HAP-1 (cell line): ENCODE results near the gene HSPA1A.

Experiments
- DNase-seq, 2 experiments: peaks; one replicate each; pipeline ENCODE4 v3.0.0-alpha.2; 2016 to 2020; ENCODE audit warnings: low spot score in 2 of 2
- H3K27me3 ChIP-seq: fragments of 250-450 bp; sonication (Bioruptor Pico); 2 replicates; pipeline ENCODE4 v1.5.1; 2020; ENCODE audit warnings: low read depth, mild to moderate bottlenecking, moderate library complexity
- H3K36me3 ChIP-seq: fragments of 250-450 bp; sonication (Bioruptor Pico); replicated peaks from 2 replicates; pipeline ENCODE4 v1.5.1; 2020; ENCODE audit warnings: mild to moderate bottlenecking
- H3K4me1 ChIP-seq: fragments of 250-450 bp; sonication (Bioruptor Pico); 2 replicates; pipeline ENCODE4 v1.5.1; 2020; ENCODE audit warnings: mild to moderate bottlenecking
- H3K4me3 ChIP-seq: fragments of 250-450 bp; sonication (Bioruptor Pico); 2 replicates; pipeline ENCODE4 v1.5.1; 2020; ENCODE audit warnings: mild to moderate bottlenecking, moderate library complexity
- H3K9me3 ChIP-seq: fragments of 250-450 bp; sonication (Bioruptor Pico); 2 replicates; pipeline ENCODE4 v1.5.1; 2020; ENCODE audit warnings: mild to moderate bottlenecking, moderate library complexity
- in situ Hi-C: fragments of 300-500 bp; cut with MboI; formaldehyde crosslinking; loops from 3 replicates; pipeline ENCODE4 v1.14.3; 2020; ENCODE audit warnings: low sequenced_read_pairs, inconsistent platforms, mixed read lengths

The HSPA1A gene

DNA sequence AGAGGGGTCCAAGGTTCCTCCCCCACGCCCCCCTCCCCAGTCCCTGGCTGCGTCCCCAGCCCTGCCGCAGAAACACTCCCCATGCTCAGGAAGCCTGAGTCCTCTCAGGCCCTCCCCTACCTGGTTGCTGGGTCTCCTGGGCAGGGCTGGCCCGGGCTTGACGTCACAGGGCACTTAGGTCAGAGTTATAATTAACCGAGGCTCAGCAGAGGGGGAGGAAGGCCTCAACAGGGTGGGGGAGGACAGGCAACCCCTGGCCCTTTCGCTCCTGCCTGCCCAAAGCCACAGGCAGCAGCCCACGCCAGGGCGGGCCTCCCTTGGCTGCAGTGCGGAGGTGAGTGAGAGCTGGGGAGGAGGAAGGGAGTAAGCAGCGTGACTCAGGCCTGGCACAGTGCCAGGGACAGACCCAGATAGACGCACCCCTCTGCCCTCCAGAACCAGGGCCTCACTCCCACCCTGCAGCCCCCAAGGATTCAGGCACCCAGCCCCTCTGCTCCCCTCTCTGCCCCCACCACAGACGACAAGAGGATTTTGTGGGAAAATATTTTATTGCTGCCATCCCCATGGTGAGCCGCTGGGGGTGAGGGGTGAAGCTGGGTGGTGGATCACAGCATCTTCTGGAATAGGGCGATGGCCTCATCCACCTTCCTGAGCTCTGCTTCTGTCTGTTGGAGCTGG lies 38.2 kb upstream of the HSPA1A start, which contains the start of gene VWA7:
TSS of gene VWA7 (minus strand) at position 340 of the 678 bp plus-strand sequence. CDS start 549 bp downstream, outside the sequence.
- Histone ChIP-seq H3K36me3 (peaks cover 45% of the 10 kb centered on the region), H3K4me3 (no peak within 1 kb of the TSS), H3K9me3 (no peaks in the 10 kb centered on the region), H3K4me1 (peaks cover 6% of the 10 kb centered on the region), H3K27me3 (no peaks in the 10 kb centered on the region)
- DNase-seq, result peak; percentile 26 to 63
- in situ Hi-C loops, result no loop called here

DNA sequence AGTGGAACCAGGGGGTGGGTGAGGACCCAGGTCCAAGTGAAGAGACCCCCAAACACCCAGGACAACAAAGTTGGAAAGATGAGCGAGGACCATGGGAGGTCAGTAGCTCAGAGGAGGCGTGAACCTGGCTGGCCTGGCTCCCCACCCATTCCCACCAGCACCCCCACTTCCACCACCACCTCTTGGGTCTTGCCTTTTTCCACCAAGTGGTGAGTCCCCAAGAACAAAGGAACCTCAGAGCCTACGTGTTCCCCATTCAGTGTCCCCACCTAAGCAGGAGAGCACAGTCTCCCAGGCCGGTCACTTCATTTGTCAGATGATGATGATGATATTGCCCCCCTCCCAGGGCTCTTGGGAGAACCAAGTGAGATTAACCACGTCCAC lies 37.7 kb upstream of the HSPA1A start:
- in situ Hi-C loops, result no loop called here
- H3K4me1 ChIP-seq, result peaks cover 6% of the 10 kb centered on the region
- H3K36me3 ChIP-seq, result peaks cover 50% of the 10 kb centered on the region
- H3K27me3 ChIP-seq, result no peaks in the 10 kb centered on the region
- H3K4me3 ChIP-seq, result no peak overlapping the region
- no peaks in the 10 kb centered on the region for H3K9me3 ChIP-seq
- DNase-seq, result no peak

DNA sequence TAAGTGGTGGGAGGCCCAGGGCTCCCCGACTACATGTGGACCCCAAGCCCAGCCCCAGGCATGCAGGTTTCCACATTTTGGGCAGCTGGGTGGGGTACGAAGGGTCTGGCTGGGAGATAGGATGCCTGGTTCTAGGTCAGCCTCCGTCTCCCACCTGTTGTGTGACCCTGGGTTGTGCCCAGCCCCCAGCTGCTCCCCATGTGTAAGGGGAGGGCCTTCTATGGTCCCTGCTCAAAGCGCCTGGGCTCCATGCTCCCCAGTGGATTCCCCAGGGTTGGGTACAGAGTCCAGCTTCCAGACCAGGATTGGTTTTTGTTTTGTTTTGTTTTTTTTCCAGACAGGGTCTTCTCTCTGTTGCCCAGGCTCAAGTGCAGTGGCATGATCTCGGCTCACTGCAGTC lies 37.1 kb upstream of the HSPA1A start:
- DNase-seq, result no peak
- in situ Hi-C loops, result no loop called here
- Histone ChIP-seq H3K9me3 (no peaks in the 10 kb centered on the region), H3K36me3 (peaks cover 55% of the 10 kb centered on the region), H3K4me3 (no peak overlapping the region), H3K4me1 (peaks cover 6% of the 10 kb centered on the region), H3K27me3 (no peaks in the 10 kb centered on the region)

DNA sequence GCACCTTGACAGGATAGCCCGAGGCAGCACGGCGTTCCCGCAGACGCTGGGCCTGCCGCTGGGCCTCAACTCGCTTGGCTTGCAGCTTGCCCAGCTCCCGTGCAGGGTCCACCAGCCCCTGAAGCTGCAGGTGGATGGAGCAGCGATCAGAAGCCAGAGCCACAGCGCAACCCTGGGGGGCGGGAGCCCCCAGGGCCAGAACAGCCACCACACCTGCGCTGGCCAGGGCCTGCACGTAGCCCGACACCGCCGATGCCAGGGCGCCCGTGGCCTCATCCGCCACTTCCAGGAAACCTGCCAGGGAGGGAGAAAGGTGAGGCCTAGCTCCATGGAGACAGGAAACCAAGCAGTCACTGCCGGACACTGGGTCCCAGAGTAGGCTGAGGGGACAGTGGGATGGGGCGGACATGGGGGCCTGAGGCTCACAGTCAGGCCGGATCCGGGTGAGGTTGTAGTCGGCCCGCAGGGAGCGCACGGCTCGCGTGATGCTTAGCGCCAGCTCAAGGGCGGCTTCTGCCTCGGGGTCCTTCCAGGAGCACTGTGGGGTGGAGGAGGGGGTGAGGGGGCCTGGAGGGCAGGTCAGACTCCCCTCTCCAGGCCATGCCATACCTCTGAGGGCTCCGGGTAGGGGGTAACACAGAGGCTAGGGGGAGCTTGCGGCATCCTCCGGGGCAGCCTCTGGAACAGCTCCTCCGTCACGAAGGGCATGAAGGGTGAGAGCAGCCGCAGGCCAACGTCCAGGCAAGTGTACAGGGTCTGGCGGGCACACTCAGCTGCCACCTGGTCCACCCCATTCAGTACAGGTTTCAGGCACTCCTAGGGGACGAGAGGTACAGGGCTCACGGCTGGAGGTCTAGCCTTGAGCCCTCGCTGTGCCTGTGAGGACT lies 36.1 kb upstream of the HSPA1A start:
- H3K4me1 ChIP-seq, result peaks cover 6% of the 10 kb centered on the region
- H3K9me3 ChIP-seq, result no peaks in the 10 kb centered on the region
- in situ Hi-C loops, result no loop called here
- no peak for DNase-seq
- H3K27me3 ChIP-seq, result no peaks in the 10 kb centered on the region
- H3K36me3 ChIP-seq, result peaks cover 66% of the 10 kb centered on the region
- H3K4me3 ChIP-seq, result no peak overlapping the region

GRCh38 chr6:31779908-31780307 lies 35.4 kb upstream of the HSPA1A start:
- Histone ChIP-seq H3K4me3 (no peak overlapping the region), H3K36me3 (peaks cover 72% of the 10 kb centered on the region), H3K27me3 (no peaks in the 10 kb centered on the region), H3K9me3 (no peaks in the 10 kb centered on the region), H3K4me1 (peaks cover 6% of the 10 kb centered on the region)
- no peak for DNase-seq
- in situ Hi-C loops, result no loop called here

- Histone ChIP-seq H3K9me3 (no peaks in the 10 kb centered on the region), H3K27me3 (no peaks in the 10 kb centered on the region), H3K4me1 (peaks cover 6% of the 10 kb centered on the region), H3K36me3 (peaks cover 80% of the 10 kb centered on the region), H3K4me3 (no peak overlapping the region)
- in situ Hi-C loops, result no loop called here
- DNase-seq, result no peak
These were observed 34.7 kb upstream of the HSPA1A start for GRCh38 chr6:31780507-31781243.

- in situ Hi-C loops, result no loop called here
- Histone ChIP-seq H3K27me3 (no peaks in the 10 kb centered on the region), H3K36me3 (peaks cover 87% of the 10 kb centered on the region), H3K9me3 (no peaks in the 10 kb centered on the region), H3K4me1 (peaks cover 6% of the 10 kb centered on the region), H3K4me3 (no peak overlapping the region)
- no peak for DNase-seq
These were observed 33.9 kb upstream of the HSPA1A start for GRCh38 chr6:31781244-31782125.

- no peak overlapping the region for H3K4me3 ChIP-seq
- peaks cover 89% of the 10 kb centered on the region for H3K36me3 ChIP-seq
- H3K4me1 ChIP-seq, result peaks cover under 1% of the 10 kb centered on the region
- no peaks in the 10 kb centered on the region for H3K27me3 ChIP-seq
- in situ Hi-C loops, result no loop called here
- no peak for DNase-seq
- H3K9me3 ChIP-seq, result no peaks in the 10 kb centered on the region
These were observed 33.1 kb upstream of the HSPA1A start for GRCh38 chr6:31782126-31782855.

- H3K36me3 ChIP-seq, result peaks cover 87% of the 10 kb centered on the region
- DNase-seq, result no peak
- in situ Hi-C loops, result no loop called here
- H3K4me1 ChIP-seq, result no peaks in the 10 kb centered on the region
- no peaks in the 10 kb centered on the region for H3K9me3 ChIP-seq
- H3K27me3 ChIP-seq, result no peaks in the 10 kb centered on the region
- H3K4me3 ChIP-seq, result no peak overlapping the region
These were observed 31.0 kb upstream of the HSPA1A start for GRCh38 chr6:31784098-31784925.

DNA sequence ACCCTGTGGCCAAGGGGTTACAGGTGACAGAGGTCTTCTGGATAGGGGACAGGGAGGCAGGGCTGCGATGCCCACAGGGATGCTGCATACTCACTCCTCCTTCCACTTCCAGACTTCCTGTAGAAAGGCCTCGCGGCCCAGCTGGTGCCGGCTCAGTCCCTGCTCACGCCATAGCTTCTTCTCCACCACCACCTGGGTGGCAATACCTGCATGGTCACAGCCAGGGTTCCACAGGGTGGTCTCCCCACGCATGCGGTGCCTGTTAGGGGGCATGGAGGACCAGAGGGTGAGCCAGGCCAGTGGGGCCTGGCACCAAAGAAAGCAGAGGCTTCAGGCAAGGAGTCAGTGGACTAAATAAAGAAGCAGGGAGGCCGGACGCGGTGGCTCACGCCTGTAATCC lies 29.9 kb upstream of the HSPA1A start:
- Histone ChIP-seq H3K4me1 (no peaks in the 10 kb centered on the region), H3K9me3 (no peaks in the 10 kb centered on the region), H3K27me3 (no peaks in the 10 kb centered on the region), H3K4me3 (no peak overlapping the region), H3K36me3 (peaks cover 85% of the 10 kb centered on the region)
- no peak for DNase-seq
- in situ Hi-C loops, result no loop called here

- Histone ChIP-seq H3K9me3 (no peaks in the 10 kb centered on the region), H3K4me3 (no peak overlapping the region), H3K27me3 (no peaks in the 10 kb centered on the region), H3K36me3 (peaks cover 57% of the 10 kb centered on the region), H3K4me1 (peaks cover 8% of the 10 kb centered on the region)
- peak; percentile 81 to 85 for DNase-seq
- in situ Hi-C loops, result no loop called here
These were observed 23.8 kb upstream of the HSPA1A start for GRCh38 chr6:31791324-31792089.

- no peak for DNase-seq
- H3K27me3 ChIP-seq, result no peaks in the 10 kb centered on the region
- no peak overlapping the region for H3K4me3 ChIP-seq
- in situ Hi-C loops, result no loop called here
- peaks cover 8% of the 10 kb centered on the region for H3K4me1 ChIP-seq
- peaks cover 57% of the 10 kb centered on the region for H3K36me3 ChIP-seq
- no peaks in the 10 kb centered on the region for H3K9me3 ChIP-seq
These were observed 23.3 kb upstream of the HSPA1A start for GRCh38 chr6:31792090-31792374.
